ENCODE data around the gene NAA60. TPM values are rescaled to one million over a fixed set of nuclear protein-coding genes. Genes with fewer than 3 reads are reported as not detected.

NAA60 gene
- total RNA-seq, 2 donors from 2014 or later = 28.3 to 36.3 TPM

DNA sequence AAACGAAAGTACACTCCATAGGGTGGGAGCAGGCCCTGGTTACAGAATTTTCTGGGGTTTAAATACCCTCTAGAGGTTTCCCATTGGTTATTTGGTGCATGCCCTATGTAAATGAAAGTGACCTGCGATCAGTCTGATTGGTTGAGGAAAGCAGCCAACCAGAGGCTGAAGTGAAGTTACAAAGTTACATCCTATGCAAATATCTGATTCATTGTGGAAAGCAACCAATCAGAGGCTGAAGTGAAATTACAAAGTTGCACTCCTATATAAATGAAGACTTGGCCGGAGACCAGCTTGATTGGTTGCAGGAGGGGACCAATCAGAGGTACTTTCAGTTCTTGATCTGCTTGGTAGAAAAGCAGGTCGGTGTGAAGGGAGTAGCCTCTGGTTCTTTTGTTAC, 24.4 kb downstream of the NAA60 start:
- Histone ChIP-seq H3K4me1 (peaks cover 45% of the 10 kb centered on the region), H3K27me3 (no peaks in the 10 kb centered on the region), H3K27ac (no peak overlapping the region), H3K4me3 (no peak overlapping the region), H3K36me3 (replicated peaks in 1 of 2; ENCODE audit: insufficient read depth in 1 of 2, low read depth in 2 of 2) (no peaks in the 10 kb centered on the region), H3K9me3 (no peaks in the 10 kb centered on the region)
- WGBS, 2 donors = 73 to 78% methylated on average over 4 of the region's 4 CpGs
- no peak for DNase-seq
- intact Hi-C loops (cut with DNase I) = no loop called here
- no peak for ATAC-seq
- TF ChIP-seq POLR2A (IDR thresholded peaks at IDR 0.05) = no peak
- TF ChIP-seq, protein P1, sequence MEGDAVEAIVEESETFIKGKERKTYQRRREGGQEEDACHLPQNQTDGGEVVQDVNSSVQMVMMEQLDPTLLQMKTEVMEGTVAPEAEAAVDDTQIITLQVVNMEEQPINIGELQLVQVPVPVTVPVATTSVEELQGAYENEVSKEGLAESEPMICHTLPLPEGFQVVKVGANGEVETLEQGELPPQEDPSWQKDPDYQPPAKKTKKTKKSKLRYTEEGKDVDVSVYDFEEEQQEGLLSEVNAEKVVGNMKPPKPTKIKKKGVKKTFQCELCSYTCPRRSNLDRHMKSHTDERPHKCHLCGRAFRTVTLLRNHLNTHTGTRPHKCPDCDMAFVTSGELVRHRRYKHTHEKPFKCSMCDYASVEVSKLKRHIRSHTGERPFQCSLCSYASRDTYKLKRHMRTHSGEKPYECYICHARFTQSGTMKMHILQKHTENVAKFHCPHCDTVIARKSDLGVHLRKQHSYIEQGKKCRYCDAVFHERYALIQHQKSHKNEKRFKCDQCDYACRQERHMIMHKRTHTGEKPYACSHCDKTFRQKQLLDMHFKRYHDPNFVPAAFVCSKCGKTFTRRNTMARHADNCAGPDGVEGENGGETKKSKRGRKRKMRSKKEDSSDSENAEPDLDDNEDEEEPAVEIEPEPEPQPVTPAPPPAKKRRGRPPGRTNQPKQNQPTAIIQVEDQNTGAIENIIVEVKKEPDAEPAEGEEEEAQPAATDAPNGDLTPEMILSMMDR (IDR thresholded peaks at IDR 0.05) = no peak

DNA sequence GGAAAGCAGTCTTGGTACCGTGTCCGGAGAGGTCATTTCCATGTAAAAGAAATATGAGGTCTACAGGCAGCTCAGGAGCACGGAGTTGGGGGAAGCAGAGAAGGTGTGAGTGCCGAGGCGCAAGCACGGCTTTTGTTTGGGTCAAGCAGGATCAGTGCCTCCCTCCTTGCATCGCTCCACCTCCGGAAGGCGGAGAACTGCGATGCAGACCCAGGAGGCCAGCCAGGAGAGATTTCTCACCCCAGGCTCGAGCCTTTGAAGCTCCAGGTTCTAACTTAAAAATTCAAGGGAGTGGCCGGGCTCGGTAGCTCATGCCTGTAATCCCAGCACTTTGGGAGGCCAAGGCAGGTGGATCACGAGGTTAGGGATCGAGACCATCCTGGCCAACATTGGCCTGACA, 25.0 kb downstream of the NAA60 start:
- Histone ChIP-seq H3K27ac (no peak overlapping the region), H3K4me1 (peaks cover 41% of the 10 kb centered on the region), H3K4me3 (no peak overlapping the region), H3K36me3 (replicated peaks in 1 of 2; ENCODE audit: insufficient read depth in 1 of 2, low read depth in 2 of 2) (no peaks in the 10 kb centered on the region), H3K27me3 (no peaks in the 10 kb centered on the region), H3K9me3 (no peaks in the 10 kb centered on the region)
- WGBS, 2 donors = 73 to 76% methylated on average over 15 of the region's 15 CpGs
- ATAC-seq (no peak), DNase-seq (no peak)
- intact Hi-C loops (cut with DNase I) = no loop called here
- no peak for TF ChIP-seq POLR2A (IDR thresholded peaks at IDR 0.05)
- TF ChIP-seq, protein P1 (IDR thresholded peaks at IDR 0.05) = no peak

DNA sequence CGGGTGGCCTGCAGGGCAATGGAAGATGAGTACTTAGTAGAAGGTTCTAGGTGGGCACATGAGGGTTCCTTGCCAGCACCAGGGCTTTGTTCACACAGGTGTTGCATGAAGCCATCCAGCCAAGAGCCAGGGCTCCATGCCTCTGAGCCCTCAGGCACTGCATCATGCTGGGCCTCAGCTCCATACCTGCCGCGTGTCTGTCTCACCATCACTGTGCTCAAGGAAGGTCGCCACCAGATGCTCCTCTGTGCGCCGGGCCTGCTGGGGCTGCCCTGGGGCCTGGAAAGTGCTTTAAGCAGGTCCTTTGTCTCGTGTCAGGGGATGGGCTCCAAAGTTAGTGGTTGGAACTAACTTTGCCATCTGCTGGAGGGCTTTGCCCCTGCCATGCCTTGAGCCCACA, 26.3 kb downstream of the NAA60 start:
- intact Hi-C loops (cut with DNase I) = no loop called here
- no peak for TF ChIP-seq POLR2A (IDR thresholded peaks at IDR 0.05)
- TF ChIP-seq, protein P1 (IDR thresholded peaks at IDR 0.05) = no peak
- H3K4me1 ChIP-seq = peaks cover 44% of the 10 kb centered on the region

DNA sequence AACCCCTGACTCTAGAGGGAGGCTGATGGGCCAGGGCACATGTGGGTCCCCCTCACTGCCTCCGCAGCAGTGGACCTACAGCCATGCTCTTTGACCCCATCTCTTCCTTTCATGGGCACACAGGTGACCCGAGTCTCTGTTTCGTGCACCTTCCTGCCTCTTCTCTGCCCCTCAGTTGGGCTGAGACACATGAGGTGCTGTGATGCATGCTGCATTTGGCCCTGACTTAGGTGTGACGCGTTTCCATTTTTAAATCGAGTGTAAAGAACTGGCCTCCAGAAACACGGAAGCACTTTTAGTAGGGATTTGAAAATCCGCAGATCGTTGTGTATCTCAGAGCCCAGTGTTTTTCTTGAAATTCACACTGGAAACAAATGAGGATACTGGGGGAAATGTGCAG, 27.2 kb downstream of the NAA60 start:
- 85 to 91% methylated on average over 9 of the region's 9 CpGs for WGBS, 2 donors
- no peak overlapping the region for H3K27ac ChIP-seq
- H3K4me3 ChIP-seq = no peak overlapping the region
- TF ChIP-seq POLR2A (IDR thresholded peaks at IDR 0.05) = no peak
- TF ChIP-seq, protein P1 (IDR thresholded peaks at IDR 0.05) = no peak
- ATAC-seq (no peak), DNase-seq (peak in 1 of 4 donors; percentile 0)
- intact Hi-C loops (cut with DNase I) = no loop called here
- H3K36me3 ChIP-seq (replicated peaks in 1 of 2; ENCODE audit: insufficient read depth in 1 of 2, low read depth in 2 of 2) = no peaks in the 10 kb centered on the region
- no peaks in the 10 kb centered on the region for H3K27me3 ChIP-seq
- no peaks in the 10 kb centered on the region for H3K9me3 ChIP-seq
- peaks cover 44% of the 10 kb centered on the region for H3K4me1 ChIP-seq

More for the DNA sequence above, 26.3 kb downstream of the NAA60 start:
- DNase-seq (no peak), ATAC-seq (no peak)
- H3K36me3 ChIP-seq (replicated peaks in 1 of 2; ENCODE audit: insufficient read depth in 1 of 2, low read depth in 2 of 2) = no peaks in the 10 kb centered on the region
- no peaks in the 10 kb centered on the region for H3K9me3 ChIP-seq
- H3K4me3 ChIP-seq = no peak overlapping the region
- WGBS, 2 donors = 84 to 94% methylated on average over 6 of the region's 7 CpGs
- H3K27ac ChIP-seq = no peak overlapping the region
- no peaks in the 10 kb centered on the region for H3K27me3 ChIP-seq

DNA sequence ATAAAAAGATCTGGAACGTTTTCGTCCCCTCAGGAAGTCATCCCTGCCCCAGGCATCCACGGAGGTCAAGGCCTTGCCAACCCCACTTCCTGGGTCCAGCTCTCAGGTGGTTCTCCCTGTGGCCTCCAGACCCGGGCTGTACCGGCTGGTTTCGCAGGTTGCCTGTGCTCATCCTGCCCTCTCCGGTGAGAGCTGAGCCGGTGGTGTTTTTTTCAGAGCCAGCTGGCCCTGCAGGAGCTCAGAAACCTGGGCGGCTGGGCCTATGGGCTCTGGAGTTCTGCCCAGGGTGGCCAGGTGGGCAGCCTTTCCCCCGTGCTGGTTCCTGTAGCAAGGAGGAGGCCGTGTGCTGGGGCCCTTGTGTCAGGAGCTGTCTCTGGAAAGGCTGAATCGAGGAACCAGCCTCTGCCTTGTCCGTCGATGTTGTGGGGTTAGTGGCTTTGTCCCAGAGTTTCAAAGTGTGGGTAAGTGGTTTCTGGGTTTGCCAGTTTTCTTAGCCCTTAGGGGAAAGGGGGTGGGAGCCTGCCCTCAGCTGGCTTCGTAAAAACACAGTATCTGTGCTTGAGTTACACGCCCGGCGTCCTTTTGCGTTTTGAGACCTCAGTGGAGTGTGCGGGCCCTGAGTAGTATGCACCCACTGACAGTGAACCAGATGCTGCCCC, 28.2 kb downstream of the NAA60 start:
- H3K4me1 ChIP-seq = peaks cover 35% of the 10 kb centered on the region
- H3K27ac ChIP-seq = no peak overlapping the region
- no peak for DNase-seq
- no peaks in the 10 kb centered on the region for H3K27me3 ChIP-seq
- no peaks in the 10 kb centered on the region for H3K9me3 ChIP-seq
- ATAC-seq = no peak
- H3K36me3 ChIP-seq (replicated peaks in 1 of 2; ENCODE audit: insufficient read depth in 1 of 2, low read depth in 2 of 2) = no peaks in the 10 kb centered on the region
- 86 to 98% methylated on average over 6 to 19 of the region's 20 CpGs for WGBS, 2 donors
- H3K4me3 ChIP-seq = no peak overlapping the region
- TF ChIP-seq, protein P1 (IDR thresholded peaks at IDR 0.05) = no peak
- no peak for TF ChIP-seq POLR2A (IDR thresholded peaks at IDR 0.05)
- intact Hi-C loops (cut with DNase I) = no loop called here

Data from body of pancreas (tissue), 4 donors.